CD14-positive monocyte (primary cell): ENCODE data around the gene CCDC32. TPM values are rescaled to one million over a fixed set of nuclear protein-coding genes. Genes with fewer than 3 reads are reported as not detected.

Experiments used
- DNase-seq, 3 donors: peaks; one replicate each; pipeline ENCODE4 v3.0.0-alpha.2; 2011 to 2022
- H2AFZ ChIP-seq: 2 replicates; pipeline ENCODE4 v1.6.0; 2012; ENCODE audit warnings: mild to moderate bottlenecking, low read depth, low read length, inconsistent platforms; ENCODE audit not compliant: insufficient read depth, poor library complexity, severe bottlenecking
- H3K27ac ChIP-seq, 2 donors: 1 replicate in 1 of 2; 2 replicates in 1 of 2; pipeline ENCODE4 v1.5.1; 2012 to 2013; ENCODE audit warnings: low read length in 2 of 2, control low read depth in 1 of 2, inconsistent platforms in 1 of 2, low read depth in 1 of 2, mild to moderate bottlenecking in 1 of 2
- H3K27me3 ChIP-seq, 2 donors: one replicate each; pipeline versions ENCODE4 v1.6.0 to v1.6.1; 2011 to 2013; ENCODE audit warnings: low read length in 2 of 2; ENCODE audit not compliant: control insufficient read depth in 2 of 2, insufficient read depth in 2 of 2
- H3K36me3 ChIP-seq, 2 donors: replicated peaks in 1 of 2; 1 replicate in 1 of 2; 2 replicates in 1 of 2; pipeline versions ENCODE4 v1.5.1 to v1.6.1; 2012 to 2013; ENCODE audit warnings: low read length in 2 of 2, control low read depth in 1 of 2, inconsistent platforms in 1 of 2, mild to moderate bottlenecking in 1 of 2; ENCODE audit not compliant: insufficient read depth in 2 of 2, control insufficient read depth in 1 of 2
- H3K4me1 ChIP-seq, 2 donors: 1 replicate in 1 of 2; 2 replicates in 1 of 2; pipeline versions ENCODE4 v1.5.1 to v1.6.1; 2012 to 2013; ENCODE audit warnings: low read length in 2 of 2, control low read depth in 1 of 2, inconsistent platforms in 1 of 2, mild to moderate bottlenecking in 1 of 2, moderate library complexity in 1 of 2; ENCODE audit not compliant: insufficient read depth in 2 of 2, control insufficient read depth in 1 of 2
- H3K4me2 ChIP-seq: replicated peaks from 2 replicates; pipeline ENCODE3; 2012; ENCODE audit warnings: low read length, moderate library complexity, mild to moderate bottlenecking; ENCODE audit not compliant: poor library complexity, severe bottlenecking; ENCODE audit errors: extremely low read depth
- H3K4me3 ChIP-seq, 3 experiments: fragments of 200-600 bp in 1 of 3; sonication (generic) in 1 of 3; replicated peaks in 1 of 3; 1 replicate in 2 of 3; 2 replicates in 1 of 3; pipeline ENCODE4 v1.5.1; 2011 to 2013; ENCODE audit warnings: low read length in 3 of 3, mild to moderate bottlenecking in 3 of 3, control low read depth in 2 of 3, low read depth in 2 of 3, inconsistent platforms in 1 of 3, moderate library complexity in 1 of 3
- H3K79me2 ChIP-seq: 2 replicates; pipeline ENCODE4 v1.6.0; 2012; ENCODE audit warnings: mild to moderate bottlenecking, control low read depth, inconsistent platforms, low read length, moderate library complexity; ENCODE audit not compliant: insufficient read depth
- H3K9ac ChIP-seq: 2 replicates; pipeline ENCODE4 v1.6.0; 2017; ENCODE audit warnings: low read length, mild to moderate bottlenecking; ENCODE audit not compliant: insufficient read depth, poor library complexity, severe bottlenecking
- H3K9me3 ChIP-seq, 2 donors: replicated peaks in 1 of 2; 1 replicate in 1 of 2; 2 replicates in 1 of 2; pipeline versions ENCODE4 v1.5.1 to v1.6.1; 2012 to 2013; ENCODE audit warnings: low read length in 2 of 2, control low read depth in 1 of 2; ENCODE audit not compliant: control insufficient read depth in 1 of 2, insufficient read depth in 1 of 2
- H4K20me1 ChIP-seq: 2 replicates; pipeline ENCODE4 v1.6.0; 2012; ENCODE audit warnings: mild to moderate bottlenecking, low read length, control low read depth, moderate library complexity; ENCODE audit not compliant: insufficient read depth
- H3K27ac Mint-ChIP-seq, 7 donors: one replicate each; pipeline ENCODE4 v1.8.0; 2020; ENCODE audit warnings: mild to moderate bottlenecking in 7 of 7, mixed read lengths in 7 of 7, moderate library complexity in 6 of 7, inconsistent platforms in 2 of 7
- H3K27me3 Mint-ChIP-seq, 3 donors: one replicate each; pipeline ENCODE4 v1.8.0; 2021 to 2022; ENCODE audit warnings: low read depth in 3 of 3, mild to moderate bottlenecking in 3 of 3, mixed read lengths in 3 of 3, moderate library complexity in 3 of 3, inconsistent platforms in 1 of 3
- H3K36me3 Mint-ChIP-seq, 2 donors: one replicate each; pipeline ENCODE4 v1.8.0; 2020; ENCODE audit warnings: mixed read lengths in 2 of 2, inconsistent platforms in 1 of 2, mild to moderate bottlenecking in 1 of 2
- H3K4me1 Mint-ChIP-seq: one replicate; pipeline ENCODE4 v1.8.0; 2020; ENCODE audit warnings: mild to moderate bottlenecking, mixed read lengths
- H3K4me3 Mint-ChIP-seq, 2 donors: one replicate each; pipeline ENCODE4 v1.8.0; 2020; ENCODE audit warnings: mild to moderate bottlenecking in 2 of 2, mixed read lengths in 2 of 2, moderate library complexity in 1 of 2
- H3K9me3 Mint-ChIP-seq, 7 donors: one replicate each; pipeline ENCODE4 v1.8.0; 2020 to 2022; ENCODE audit warnings: mixed read lengths in 7 of 7, mild to moderate bottlenecking in 6 of 7, moderate library complexity in 6 of 7, inconsistent platforms in 2 of 7
- CTCF ChIP-seq: fragments of 200-600 bp; IDR thresholded peaks from one replicate; pipeline ENCODE4 v1.8.0; 2022; ENCODE audit warnings: antibody characterized with exemption, mild to moderate bottlenecking
- WGBS: methylation state at CpG from one replicate; pipeline ENCODE4 v1.1.5; 2013; ENCODE audit warnings: missing lambda C conversion rate; ENCODE audit not compliant: insufficient coverage; 5-methylcytosine and 5-hydroxymethylcytosine counted together
- intact Hi-C, 2 donors: fragments of 100-400 bp; cut with micrococcal nuclease; formaldehyde crosslinking; loops; one replicate each; pipeline versions ENCODE4 v1.15.0 to v1.15.1; 2023
- polyA plus RNA-seq, 3 donors: library from polyadenylated mRNA; depleted of rRNA in 1 of 3; unstranded in 2 of 3; stranded (reverse) in 1 of 3; fragments of 300-500 nt in 2 of 3; fragments of >200 nt in 1 of 3; fragmentation: Illumina TruSeq in 2 of 3; gene quantifications; 1 replicate in 2 of 3; 2 replicates in 1 of 3; pipeline ENCODE4 v1.2.3, GENCODE V29; 2012 to 2021

Gene CCDC32
- polyA plus RNA-seq, 3 donors = 7.5 to 37.3 (median 30.8) TPM

DNA sequence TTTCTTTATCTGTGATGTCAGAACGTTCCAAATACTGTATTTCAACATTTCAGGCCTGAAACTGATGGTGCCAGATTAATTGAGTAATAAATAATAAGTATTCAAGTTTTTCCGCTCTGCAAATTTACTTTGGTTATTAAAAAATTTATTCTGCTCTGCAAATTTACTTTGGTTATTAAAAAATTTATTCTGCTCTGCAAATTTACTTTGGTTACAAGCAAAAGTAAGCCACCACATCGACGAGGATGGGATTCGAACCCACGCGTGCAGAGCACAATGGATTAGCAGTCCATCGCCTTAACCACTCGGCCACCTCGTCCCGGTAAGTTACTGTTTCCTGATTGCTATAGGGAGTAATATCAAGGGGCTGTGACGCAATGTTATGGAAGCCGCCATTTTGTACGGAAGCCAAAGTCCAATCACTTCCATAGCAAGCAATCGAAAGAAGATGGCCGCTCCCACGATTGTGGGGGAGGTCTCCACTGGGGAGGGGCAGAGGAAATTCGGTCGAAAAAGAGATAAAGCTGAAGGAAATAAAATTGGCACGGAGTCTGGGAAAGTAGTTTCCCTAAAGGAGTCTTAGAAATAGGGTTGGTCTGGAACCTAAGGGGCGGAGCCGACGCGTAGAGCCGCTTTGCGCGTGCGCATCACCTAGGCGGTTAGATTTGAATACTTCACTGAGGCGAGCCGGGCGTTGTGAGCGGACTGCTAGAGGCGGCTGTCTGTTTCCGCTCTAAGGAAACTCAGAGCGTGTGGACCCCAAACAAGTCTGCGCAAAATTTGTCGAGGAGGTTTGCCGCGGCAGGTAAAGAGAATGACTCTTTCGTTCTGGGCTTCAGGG lies 29.0 kb upstream of the CCDC32 start, which contains the start of gene KNL1:
Gene KNL1 (plus strand): TSS at position 662 of the 841 bp plus-strand sequence. CDS start 8,683 bp downstream, outside the sequence.
- Mint-ChIP-seq H3K9me3 (peaks cover 0 to 1% (median 0%) of the 10 kb centered on the region in 7 donors), H3K4me3 (peak within 1 kb of the TSS; percentile 96 to 99), H3K27me3 (peaks cover 0 to 2% (median 0%) of the 10 kb centered on the region in 3 donors), H3K4me1 (peaks cover 26% of the 10 kb centered on the region), H3K27ac (peak within 1 kb of the TSS; percentile 95 to 100 (median 99)), H3K36me3 (no peaks in the 10 kb centered on the region)
- TF ChIP-seq CTCF = no peak
- DNase-seq = peak; percentile 92 to 96 (median 94)
- Histone ChIP-seq H3K36me3 (no peaks in the 10 kb centered on the region), H3K9ac (peak within 1 kb of the TSS; percentile 74), H3K9me3 (no peaks in the 10 kb centered on the region), H2AFZ (peak within 1 kb of the TSS; percentile 97), H3K79me2 (peaks cover 47% of the 10 kb centered on the region), H3K27me3 (no peaks in the 10 kb centered on the region), H3K27ac (peak within 1 kb of the TSS; percentile 88 to 92), H4K20me1 (no peaks in the 10 kb centered on the region), H3K4me3 (peak within 1 kb of the TSS; percentile 73 to 98 (median 89)), H3K4me1 (peaks cover 17 to 23% of the 10 kb centered on the region in 2 donors), H3K4me2 (peak within 1 kb of the TSS; percentile 92)
- 0% methylated on average over 35 of the region's 41 CpGs for WGBS
- intact Hi-C loops = loop anchor here in 1 of 2 donors (10.0 kb wide), 1 partner anchor 101 kb away; the partner anchor contains the start of gene RAD51

DNA sequence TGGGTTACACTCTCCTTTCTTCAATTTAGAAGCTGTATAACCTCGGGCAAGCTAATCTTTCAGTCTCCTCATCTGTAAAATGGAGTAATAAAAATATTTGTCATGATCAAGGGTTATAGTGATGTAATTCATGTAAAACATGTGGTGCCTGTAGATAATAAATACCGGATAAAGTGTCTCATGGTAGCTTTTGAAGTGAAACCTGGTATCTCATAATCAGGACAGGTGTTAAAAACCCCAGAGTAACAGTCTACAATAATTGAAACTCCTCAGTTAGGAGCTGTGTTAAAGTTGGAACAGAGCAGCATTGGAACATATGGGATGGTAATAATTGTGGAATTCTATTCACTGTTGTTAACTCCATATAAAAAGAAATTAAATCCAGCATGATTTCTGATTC lies 28.3 kb upstream of the CCDC32 start:
- H3K4me3 ChIP-seq = peak overlapping the region in 1 of 3 experiments; percentile 89
- no peaks in the 10 kb centered on the region for H3K27me3 ChIP-seq
- H3K4me2 ChIP-seq = peak overlapping the region; percentile 92
- no peak overlapping the region for H3K27ac Mint-ChIP-seq
- DNase-seq = no peak
- H3K36me3 ChIP-seq = no peaks in the 10 kb centered on the region
- H2AFZ ChIP-seq = peak overlapping the region; percentile 97
- TF ChIP-seq CTCF = no peak
- no CpG with 5 or more reads among the region's 2 CpGs for WGBS
- H3K4me3 Mint-ChIP-seq = peak overlapping the region; percentile 96 to 99
- peaks cover 17 to 23% of the 10 kb centered on the region in 2 donors for H3K4me1 ChIP-seq
- no peak overlapping the region for H3K27ac ChIP-seq
- H3K36me3 Mint-ChIP-seq = no peaks in the 10 kb centered on the region
- intact Hi-C loops = loop anchor here in 1 of 2 donors (10.0 kb wide), 1 partner anchor 102 kb away; the partner anchor contains the start of gene RAD51
- no peaks in the 10 kb centered on the region for H3K9me3 ChIP-seq
- peaks cover 26% of the 10 kb centered on the region for H3K4me1 Mint-ChIP-seq
- H4K20me1 ChIP-seq = no peaks in the 10 kb centered on the region
- H3K27me3 Mint-ChIP-seq = peaks cover 0 to 2% (median 0%) of the 10 kb centered on the region in 3 donors
- H3K79me2 ChIP-seq = peaks cover 41% of the 10 kb centered on the region
- no peak overlapping the region for H3K9ac ChIP-seq
- peaks cover 0 to 1% (median 0%) of the 10 kb centered on the region in 7 donors for H3K9me3 Mint-ChIP-seq
